Islet of Langerhans (tissue), 1 donor: ENCODE data around the gene TSPAN4.

Experiments used
- FAIRE-seq: peaks from one replicate; lab custom pipeline; 2011; peaks lifted over from hg19 to GRCh38; lab: Jason Lieb, UNC

Gene TSPAN4

DNA sequence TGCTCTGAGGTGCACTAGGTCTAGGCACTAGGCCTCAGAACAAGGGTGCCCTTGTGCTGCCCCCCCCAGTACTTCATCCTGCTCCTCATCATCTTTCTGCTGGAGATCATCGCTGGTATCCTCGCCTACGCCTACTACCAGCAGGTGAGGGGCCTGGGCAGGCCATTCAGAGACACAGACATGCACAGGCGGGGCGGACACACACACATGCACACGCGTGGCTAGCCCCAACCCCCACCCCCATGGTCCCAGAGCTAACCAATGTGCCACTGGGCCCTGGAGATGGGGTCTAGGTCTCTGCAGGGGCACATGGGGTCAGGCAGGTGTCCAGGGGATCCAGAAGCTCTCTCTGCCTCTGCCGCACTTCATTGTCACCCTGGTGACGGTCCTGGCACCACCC lies 6.0 kb upstream of the TSPAN4 start:
- no peak for FAIRE-seq

DNA sequence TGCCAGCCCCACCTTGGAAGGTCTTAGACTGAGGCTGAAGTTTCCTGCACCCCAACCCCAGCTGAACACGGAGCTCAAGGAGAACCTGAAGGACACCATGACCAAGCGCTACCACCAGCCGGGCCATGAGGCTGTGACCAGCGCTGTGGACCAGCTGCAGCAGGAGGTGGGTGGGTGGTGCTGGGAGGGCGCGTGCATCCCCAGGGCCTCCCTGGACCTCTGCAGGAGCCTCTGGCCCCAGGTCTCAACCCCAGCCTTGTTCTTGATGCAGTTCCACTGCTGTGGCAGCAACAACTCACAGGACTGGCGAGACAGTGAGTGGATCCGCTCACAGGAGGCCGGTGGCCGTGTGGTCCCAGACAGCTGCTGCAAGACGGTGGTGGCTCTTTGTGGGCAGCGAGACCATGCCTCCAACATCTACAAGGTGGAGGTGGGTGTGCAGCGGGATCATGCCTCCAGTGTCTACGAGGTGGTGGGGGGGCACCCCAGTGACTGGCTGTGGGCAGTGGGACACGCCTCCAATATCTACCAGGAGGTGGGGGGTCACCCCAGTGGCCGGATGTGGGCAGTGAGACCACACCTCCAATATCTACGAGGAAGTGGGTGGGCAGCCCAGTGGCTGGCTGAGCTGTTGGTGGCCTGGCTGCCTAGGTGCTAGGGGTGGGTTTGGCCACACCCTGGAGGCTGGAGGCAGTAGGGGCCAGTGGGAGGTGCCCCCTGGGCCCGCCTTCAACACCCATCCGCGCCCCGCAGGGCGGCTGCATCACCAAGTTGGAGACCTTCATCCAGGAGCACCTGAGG lies 5.3 kb upstream of the TSPAN4 start:
- FAIRE-seq = no peak

DNA sequence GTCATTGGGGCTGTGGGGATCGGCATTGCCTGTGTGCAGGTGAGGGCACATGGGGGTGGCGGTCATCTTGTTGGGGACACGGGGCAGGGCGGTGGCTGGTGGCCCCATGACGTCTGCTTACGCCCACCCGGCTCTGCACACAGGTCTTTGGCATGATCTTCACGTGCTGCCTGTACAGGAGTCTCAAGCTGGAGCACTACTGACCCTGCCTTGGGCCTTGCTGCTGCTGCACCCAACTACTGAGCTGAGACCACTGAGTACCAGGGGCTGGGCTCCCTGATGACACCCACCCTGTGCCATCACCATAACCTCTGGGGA lies 4.7 kb upstream of the TSPAN4 start:
- no peak for FAIRE-seq

DNA sequence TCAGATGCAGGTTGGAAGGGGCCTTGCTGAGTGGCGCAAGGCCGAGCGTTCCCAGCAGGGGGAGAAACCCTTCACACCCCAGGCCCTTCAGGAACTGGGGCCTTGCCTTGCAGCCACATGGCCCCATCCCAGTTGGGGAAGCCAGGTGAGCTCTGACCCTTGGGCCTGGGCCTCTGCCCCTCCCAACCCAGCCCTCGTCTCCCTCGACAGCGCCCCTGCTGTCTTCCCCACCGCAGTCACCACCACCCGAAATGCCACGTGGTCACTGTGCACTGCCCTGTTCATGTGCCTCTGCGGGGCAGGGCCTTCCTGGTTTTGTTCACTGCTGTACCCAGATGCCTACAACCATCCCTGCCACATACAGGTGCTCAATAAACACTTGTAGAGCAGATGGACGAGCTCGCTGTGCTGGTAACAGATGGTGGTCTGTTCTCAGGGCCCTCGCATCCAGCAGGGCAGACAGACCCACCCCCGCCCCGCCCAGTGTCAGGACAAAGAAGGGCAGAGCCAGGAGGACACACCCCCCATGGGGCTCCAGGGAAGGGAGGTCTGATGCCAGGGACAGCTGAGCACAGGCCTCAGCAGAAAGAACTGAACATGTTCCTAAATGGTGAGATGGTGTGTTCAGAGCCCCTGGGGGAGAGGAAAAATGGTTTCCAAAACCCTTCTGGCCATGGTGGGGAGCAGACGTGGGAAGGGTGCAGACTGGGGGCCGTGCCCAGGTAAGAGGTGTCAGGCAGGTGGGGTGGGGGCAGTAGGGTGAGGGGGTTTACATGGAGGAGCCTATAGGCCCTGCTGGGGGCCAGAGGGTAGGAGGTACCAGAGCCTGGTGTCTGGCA lies 4.0 kb upstream of the TSPAN4 start:
- no peak for FAIRE-seq

DNA sequence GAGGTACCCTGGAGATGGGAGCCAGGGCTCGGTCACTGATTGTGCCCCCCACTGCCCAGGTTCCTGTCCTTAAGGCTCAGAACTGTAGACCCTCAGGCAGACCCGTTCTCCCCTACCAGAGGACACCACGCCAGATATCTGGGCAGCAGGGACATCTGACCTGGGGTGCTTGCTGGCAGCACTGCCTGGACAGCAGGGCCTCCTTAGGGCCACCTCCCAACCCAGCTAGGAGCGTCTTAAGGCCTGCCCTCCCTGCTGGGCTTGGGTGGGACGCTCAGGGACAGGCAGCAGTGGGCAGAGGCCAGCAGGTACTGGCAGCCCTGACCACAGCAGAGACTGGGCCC lies 3.4 kb upstream of the TSPAN4 start:
- no peak for FAIRE-seq

DNA sequence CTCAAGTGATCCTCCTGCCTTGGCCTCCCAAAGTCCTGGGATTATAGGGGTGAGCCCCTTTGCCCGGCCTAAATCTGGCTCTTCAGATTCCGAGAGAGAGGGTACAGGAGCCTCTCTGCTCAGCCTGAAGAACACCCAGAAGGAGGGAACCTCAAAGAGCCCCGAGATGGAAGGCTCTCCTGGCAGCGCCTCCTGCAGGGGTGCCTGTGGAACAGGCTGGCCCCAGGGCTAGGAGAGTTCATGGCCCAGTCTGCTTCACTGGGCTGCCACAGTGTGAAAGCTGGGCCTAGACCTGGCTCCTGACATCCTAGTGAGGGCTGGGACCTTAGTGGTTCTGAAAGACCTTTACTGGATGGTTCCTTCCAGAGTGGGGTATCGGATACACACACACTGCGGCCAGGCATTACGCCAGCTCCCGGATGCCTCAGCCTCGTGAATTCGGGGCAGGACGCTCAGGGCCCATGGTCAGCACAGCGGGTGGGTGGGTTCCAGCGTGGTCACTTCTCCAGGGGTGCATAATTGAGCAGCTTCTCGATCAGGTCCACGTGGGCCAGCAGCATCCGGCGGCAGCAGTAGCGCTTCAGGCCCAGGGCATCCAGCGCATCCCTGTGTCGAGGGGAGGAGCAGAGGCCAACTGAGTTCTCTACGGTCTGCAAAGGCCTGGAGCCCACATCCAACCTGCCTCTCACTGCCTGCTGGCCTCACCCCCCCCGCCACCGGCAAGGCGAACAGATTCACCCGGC lies 2.6 kb upstream of the TSPAN4 start:
- no peak for FAIRE-seq

DNA sequence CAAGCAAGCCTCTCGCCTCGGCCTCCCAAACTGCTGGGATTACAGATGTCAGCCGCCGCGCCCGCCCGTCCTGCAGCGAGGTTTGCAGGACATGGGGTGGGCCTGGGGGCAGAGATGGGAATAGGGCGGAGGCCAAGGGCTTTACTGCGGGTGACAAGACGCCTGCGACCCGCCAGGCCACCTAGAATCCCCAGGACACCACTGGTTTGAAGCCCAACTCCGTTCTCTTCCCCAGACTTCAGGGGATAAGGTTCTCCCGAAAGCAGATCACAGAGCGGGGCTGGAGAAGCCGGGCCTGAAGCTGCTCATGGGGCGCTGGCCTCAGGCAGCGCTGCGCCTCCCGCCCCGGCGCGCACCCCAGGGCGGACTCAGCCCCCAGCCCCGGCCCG lies 677 bp upstream of the TSPAN4 start:
- no peak for FAIRE-seq

DNA sequence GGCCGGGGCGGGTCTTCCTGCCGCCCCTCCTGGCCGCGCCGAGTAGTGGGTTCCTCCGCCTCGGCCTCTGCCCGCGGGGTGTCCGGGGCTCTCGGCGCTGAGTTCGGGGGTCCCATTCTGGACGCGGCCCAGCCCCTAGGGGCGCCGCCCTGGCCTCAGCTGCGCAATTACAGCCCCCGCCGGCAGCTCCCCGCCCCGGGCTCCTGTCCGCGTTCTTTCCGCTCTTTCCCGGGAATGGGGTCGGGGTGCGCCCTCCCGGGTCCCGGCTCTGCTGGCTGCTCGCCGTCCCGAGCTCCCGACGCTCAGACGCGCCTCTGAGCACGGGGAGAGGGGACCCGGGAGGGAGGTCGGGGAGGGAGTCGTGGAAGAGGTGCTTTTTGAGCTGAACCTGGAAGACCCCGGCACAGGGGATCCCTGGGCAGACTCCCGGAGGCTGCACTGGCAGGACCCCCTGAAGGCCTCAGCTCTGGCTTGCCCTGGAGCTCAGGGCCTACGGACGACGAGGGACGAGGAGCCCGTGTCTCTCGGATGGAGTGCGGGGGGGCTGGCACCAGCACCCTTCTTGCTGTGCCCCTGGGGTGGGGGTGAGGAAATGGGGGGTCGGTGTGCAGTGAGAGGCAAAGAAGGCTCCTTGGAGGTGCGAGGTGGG lies 558 bp downstream of the TSPAN4 start:
- FAIRE-seq = no peak

DNA sequence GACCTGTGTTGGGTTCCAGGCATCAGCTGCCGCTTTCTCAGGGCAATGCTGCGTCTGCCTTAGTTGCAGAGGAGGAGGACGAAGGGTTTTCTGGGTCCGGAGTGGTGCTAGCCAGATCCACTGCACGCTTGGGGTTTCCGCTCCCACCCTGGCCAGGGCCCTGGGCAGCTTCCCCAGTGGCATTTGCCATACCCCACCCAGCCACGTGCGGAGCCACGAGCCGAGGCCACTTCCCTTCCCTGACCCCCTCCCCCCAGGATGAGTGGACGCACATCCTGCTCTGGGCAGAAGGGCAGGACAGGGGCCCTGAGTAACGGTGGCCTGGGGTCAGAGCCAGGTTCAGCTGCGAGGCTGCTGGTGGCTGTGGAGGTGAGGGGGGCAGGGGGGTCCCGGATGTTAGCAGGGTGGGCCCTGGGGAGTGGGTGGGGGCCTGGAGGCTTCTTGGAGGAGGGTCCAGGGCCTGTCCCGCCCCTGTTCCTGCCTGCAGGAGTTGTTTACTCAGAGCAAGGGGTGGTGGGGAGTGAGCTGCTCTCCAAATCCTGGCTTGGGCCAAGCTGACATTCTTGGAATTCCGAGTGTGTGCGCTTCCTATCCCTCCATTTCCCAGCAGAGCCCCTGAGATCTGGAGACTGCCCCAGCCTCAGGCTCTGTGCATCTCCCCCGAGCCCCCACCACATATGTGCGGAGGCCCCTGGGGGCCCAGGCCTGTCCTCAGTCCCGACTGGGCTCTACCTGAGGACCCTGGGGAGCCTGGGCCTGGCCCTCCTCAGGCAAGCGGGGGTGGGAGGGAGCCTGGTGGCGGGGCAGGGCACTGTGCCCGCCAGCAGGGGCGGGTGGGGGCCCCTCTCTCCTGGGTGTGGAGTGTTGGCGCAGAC lies 1.4 kb downstream of the TSPAN4 start:
- FAIRE-seq = no peak

DNA sequence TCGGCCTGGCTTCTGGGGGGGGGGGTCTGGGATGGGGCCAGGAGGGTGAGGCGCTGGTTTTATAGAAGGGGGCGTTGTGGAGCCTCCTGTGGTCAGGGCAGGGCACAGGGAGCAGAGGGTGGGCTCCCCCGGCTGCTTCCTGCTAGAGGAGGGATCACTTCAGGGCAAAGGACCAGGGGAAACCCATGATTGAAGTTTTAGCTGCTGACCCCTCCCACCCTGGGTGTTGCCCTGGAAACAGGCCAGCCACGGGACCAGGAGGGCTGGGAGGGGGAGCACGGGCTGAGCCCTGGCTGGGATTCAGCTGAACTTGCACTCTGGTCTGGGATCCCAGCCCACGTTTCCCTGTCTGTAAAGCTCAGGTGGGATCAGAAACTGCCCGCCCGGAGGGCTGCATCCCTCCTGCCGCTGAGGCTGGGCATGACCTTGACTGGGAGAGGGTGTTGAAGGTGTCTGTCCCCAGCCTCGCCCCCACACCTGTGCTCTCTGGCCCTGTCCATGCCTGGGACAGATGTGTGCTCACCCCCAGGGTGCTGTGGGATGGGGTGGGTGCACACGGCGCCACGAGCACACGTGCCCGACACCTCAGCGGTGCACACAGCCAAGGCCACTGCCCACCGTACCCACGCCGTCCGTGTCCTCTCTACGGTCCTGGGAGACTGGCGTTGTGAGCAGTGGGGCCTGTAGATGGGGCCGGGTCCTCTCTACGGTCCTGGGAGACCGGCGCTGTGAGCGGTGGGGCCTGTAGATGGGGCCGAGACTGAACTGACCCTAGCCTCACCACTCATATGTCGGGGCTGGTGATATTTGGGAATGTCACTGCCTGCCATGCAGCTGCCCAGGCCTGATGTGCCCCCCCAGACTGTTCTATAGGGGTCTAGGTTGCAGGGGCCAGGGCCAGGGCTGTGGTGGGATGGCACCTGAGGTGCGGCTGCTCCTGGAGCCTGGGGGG lies 2.3 kb downstream of the TSPAN4 start:
- no peak for FAIRE-seq

DNA sequence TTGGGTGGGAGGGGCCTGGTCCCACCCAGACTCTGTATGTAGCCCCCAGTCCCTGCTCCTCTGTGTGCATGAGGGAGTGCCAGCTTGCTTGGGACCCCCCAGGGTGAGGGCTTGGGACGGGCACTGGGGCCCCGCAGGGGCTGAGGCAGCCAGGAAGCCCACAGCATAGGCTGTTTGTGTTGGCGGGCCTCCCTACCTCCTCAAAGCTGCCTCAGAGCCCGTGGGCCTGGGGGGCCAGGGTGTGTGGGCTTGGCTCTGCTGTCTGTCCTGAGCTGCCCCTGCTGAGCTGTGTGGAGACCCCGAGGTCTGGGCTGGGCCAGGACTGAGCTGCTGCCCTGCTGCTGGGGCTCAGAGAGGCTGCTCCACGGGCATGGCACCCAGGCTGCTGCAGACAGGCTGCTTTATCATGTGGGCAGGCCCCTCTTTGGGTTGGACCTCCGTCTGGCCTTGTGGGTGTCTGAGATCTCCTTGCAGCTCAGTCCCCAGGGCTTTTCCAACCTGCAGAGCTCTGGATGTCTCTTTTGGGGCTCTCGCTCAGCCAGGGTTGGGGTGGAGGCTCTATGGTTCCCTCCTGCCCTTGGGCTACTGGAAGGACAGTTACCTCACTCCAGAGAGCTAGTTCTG lies 3.3 kb downstream of the TSPAN4 start:
- FAIRE-seq = no peak

DNA sequence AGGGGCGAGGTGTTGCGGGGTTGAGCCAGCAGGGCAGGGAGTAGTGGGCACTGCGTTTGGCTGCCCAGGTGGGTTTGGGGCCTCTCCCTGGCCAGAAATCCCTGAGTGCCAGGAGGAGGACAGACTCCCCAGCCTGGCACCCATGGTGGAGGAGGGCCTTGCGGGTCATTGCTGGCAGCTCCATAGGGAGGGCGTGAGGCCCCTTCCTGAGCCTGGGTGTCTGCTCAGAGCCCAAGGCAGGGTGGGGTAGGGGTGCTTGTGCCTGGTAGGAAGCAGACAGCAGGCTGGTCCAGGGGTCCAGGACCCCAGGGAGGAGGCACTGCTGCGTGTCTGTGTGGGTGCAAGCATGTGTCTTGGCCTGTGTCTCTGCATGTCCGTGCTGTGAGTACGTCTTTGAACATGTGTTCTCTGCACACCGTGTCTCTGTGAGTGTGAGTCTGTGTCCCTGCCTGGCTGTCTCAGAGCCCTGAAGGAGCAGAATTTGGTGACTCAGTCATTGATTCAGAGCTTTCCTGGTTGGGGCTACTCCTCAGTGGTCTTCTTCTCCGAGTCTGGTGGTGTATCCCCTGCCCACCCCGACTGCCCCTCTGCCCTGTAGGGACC lies 3.9 kb downstream of the TSPAN4 start:
- no peak for FAIRE-seq

DNA sequence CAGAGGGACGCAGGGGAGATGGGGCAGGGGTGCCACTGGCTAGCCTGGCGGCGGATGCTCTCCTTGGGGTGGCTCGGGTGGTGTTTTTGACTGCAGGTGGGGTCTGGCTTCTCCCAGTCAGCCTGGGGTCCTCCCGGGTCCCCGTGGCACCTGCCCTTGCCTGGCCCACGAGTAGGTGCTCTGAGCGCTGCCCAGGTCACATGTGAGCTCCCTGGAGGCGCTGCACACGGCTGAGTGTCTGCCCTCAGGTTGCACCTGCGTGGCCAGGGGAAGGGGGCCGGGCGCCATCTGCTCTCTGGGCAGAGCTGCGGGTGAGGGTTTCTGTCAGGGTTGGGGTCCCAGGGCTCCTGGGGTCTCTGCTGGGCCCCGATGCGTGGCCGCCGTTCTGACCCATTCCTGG lies 5.2 kb downstream of the TSPAN4 start:
- FAIRE-seq = no peak

DNA sequence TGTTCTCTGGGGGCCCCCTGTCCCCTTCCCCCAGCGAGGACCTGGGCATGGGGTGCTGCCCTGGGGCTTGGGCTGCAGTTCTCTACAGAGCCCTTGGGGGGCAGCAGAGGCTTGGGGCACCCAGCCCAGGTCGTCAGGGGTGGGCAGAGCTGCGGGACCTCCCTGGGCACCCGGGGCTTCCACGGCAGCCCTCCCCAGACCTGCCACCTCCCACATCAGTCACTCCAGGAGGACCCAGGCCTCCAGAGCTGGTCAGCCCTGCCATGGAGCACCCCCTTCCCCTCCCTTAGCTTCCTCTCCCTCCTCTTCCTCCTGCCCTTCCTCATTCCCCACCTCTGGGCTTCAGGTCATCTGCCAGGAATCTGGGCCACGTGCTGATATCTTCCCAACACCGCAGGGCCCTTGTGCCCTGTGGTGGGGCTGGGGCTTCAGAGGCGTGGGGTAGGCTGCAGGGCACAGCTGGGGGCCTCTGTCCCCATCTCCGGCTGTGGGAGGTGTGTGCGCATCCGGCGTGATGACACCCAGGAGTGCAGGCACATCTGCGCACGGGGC lies 5.8 kb downstream of the TSPAN4 start:
- no peak for FAIRE-seq

DNA sequence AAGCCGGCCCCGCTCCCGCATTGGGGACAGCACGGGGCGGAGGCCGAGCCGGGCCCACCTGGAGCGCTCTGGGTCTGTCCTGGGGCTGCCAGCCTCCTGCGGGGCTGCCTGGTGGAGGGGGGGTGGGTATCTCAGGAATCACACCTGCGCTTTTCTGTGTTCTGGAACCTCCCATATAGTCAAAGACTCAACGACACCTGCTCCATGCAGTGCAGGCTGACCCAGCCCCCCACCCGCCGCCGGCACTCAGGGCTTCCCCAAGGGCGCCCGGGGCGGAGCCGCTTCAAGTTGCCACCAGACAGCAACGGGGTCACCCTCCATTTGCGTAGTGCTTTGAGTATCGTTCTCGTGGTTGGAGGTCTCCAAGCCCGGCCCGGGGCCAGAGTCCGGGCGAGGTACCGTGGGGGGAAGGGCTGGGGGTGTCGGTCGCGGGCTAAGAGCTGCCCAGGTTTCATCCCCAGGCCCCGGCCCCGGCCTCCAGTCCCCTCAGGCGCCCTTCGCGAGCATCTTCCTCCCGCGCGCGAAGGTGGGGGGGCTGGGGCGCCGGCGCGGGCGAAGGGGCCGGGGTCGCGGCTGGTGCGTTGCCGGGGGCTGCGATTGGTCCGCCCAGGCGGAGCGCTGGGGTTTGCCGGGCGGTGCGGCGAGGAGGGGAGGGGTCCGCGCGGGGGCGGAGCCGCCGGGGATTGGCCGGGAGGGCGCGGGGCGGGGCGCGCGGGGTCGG lies 6.6 kb downstream of the TSPAN4 start:
- no peak for FAIRE-seq

DNA sequence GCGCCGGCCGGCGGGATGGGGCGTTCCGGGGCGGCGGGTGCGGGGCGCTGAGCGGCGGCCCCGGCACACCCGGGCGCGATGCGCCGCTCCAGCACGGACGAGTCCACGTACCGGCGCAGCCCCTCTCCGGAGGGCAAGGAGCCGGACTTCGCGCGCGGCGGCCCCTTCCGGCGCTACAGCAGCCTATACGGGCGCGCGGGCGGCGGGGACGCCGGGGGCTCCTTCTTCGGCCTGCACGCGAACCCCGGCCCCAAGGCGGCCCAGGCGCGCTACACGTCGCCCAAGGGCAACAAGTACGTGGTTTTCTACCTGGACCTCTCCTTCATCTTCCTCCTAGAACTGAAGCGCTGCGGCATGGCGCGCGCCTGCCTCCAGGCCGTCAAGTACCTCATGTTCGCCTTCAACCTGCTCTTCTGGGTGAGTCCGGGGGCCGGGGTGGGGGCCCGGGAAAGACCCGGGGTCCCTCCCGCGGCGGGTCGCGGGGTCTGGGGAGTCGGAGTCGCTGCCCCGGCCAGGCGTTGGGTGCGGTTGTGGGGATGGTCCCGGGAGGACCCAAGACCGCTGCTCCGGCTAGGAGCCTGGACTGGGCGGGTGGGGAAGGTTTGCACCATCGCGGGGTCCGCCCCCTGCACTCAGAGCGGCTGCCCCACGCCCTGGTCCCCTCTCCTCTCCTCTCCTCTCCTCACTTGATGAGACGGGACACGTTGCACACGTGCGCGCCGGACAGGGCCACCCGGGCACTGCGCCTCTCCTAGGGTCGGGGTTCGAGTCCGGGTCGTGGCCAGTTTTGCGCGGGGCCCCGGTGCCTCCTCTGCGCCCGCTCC lies 7.5 kb downstream of the TSPAN4 start:
- FAIRE-seq = no peak
